H1 (cell line): Measurements from ENCODE around the gene SLC23A3. TPM values are rescaled to one million over a fixed set of nuclear protein-coding genes. Genes with fewer than 3 reads are reported as not detected.

Experiments
- CTCF ChIA-PET: fragments of 300-600 bp; sonication (Branson Sonifier 250); formaldehyde crosslinking; loops from one replicate; lab custom pipeline; 2021; ENCODE audit not compliant: partially characterized antibody; lab: Charles Lee
- POLR2A ChIA-PET: fragments of 300-600 bp; sonication (Branson Sonifier 250); formaldehyde crosslinking; loops from one replicate; lab custom pipeline; 2021; ENCODE audit warnings: inconsistent platforms; ENCODE audit not compliant: partially characterized antibody; lab: Charles Lee
- DNase-seq, 2 experiments: peaks; one replicate each; pipeline versions ENCODE4 v3.0.0 to v3.0.0-alpha.2; 2010 to 2022; ENCODE audit warnings: low spot score in 2 of 2, low read depth in 1 of 2, mixed read lengths in 1 of 2
- FAIRE-seq: peaks from 2 replicates; lab custom pipeline; 2011; peaks lifted over from hg19 to GRCh38; lab: Jason Lieb, UNC
- H2AFZ ChIP-seq: 2 replicates; pipeline ENCODE4 v1.8.1; 2012; ENCODE audit warnings: low read length, inconsistent platforms
- H2AK5ac ChIP-seq: 2 replicates; pipeline ENCODE4 v1.6.1; 2013; ENCODE audit warnings: low read depth, low read length
- H2BK120ac ChIP-seq: replicated peaks from 2 replicates; pipeline ENCODE3; 2013; ENCODE audit warnings: low read depth, low read length, inconsistent platforms
- H2BK12ac ChIP-seq: 2 replicates; pipeline ENCODE4 v1.6.1; 2013; ENCODE audit warnings: low read depth, low read length
- H2BK15ac ChIP-seq: 2 replicates; pipeline ENCODE4 v1.6.1; 2013; ENCODE audit warnings: low read length
- H2BK20ac ChIP-seq: 2 replicates; pipeline ENCODE4 v1.6.1; 2013; ENCODE audit warnings: low read length
- H2BK5ac ChIP-seq: 2 replicates; pipeline ENCODE4 v1.6.1; 2013; ENCODE audit warnings: low read depth, low read length
- H3K14ac ChIP-seq: 2 replicates; pipeline ENCODE4 v1.6.1; 2013; ENCODE audit warnings: inconsistent platforms; ENCODE audit not compliant: insufficient read length
- H3K18ac ChIP-seq: 2 replicates; pipeline ENCODE4 v1.6.1; 2013; ENCODE audit warnings: low read length; ENCODE audit errors: extremely low read depth
- H3K23ac ChIP-seq: 2 replicates; pipeline ENCODE4 v1.6.1; 2013; ENCODE audit warnings: inconsistent platforms; ENCODE audit not compliant: insufficient read length
- H3K23me2 ChIP-seq: 2 replicates; pipeline ENCODE4 v1.6.1; 2013; ENCODE audit warnings: low read depth, low read length
- H3K27ac ChIP-seq: 2 replicates; pipeline ENCODE4 v1.6.1; 2011; ENCODE audit warnings: low read depth, low read length, inconsistent platforms
- H3K27me3 ChIP-seq, 4 experiments: replicated peaks in 1 of 4; 1 replicate in 1 of 4; 2 replicates in 3 of 4; pipeline versions ENCODE4 v1.6.1 to v1.8.1; 2011 to 2013; ENCODE audit warnings: low read length in 3 of 4, mild to moderate bottlenecking in 3 of 4, inconsistent platforms in 2 of 4, mixed read lengths in 2 of 4, moderate library complexity in 1 of 4; ENCODE audit not compliant: control insufficient read depth in 3 of 4, insufficient read depth in 3 of 4; ENCODE audit errors: extremely low read depth in 1 of 4
- H3K36me3 ChIP-seq, 4 experiments: 2 replicates each; pipeline versions ENCODE4 v1.6.1 to v1.8.1; 2011 to 2013; ENCODE audit warnings: mild to moderate bottlenecking in 4 of 4, low read length in 3 of 4, moderate library complexity in 2 of 4, control low read depth in 1 of 4, inconsistent platforms in 1 of 4; ENCODE audit not compliant: insufficient read depth in 4 of 4, control insufficient read depth in 2 of 4
- H3K4ac ChIP-seq: replicated peaks from 2 replicates; pipeline ENCODE3; 2013; ENCODE audit warnings: low read length, low read depth, mixed read lengths, inconsistent platforms; ENCODE audit not compliant: insufficient read length
- H3K4me1 ChIP-seq, 4 experiments: replicated peaks in 1 of 4; 1 replicate in 1 of 4; 2 replicates in 3 of 4; pipeline versions ENCODE4 v1.6.1 to v1.8.1; 2011 to 2013; ENCODE audit warnings: low read length in 3 of 4, inconsistent platforms in 2 of 4, mixed read lengths in 1 of 4; ENCODE audit not compliant: insufficient read depth in 4 of 4, control insufficient read depth in 3 of 4
- H3K4me2 ChIP-seq, 2 experiments: 2 replicates each; pipeline versions ENCODE4 v1.6.1 to v1.8.1; 2011 to 2013; ENCODE audit warnings: low read depth in 2 of 2, low read length in 2 of 2, control low read depth in 1 of 2, inconsistent platforms in 1 of 2, mild to moderate bottlenecking in 1 of 2; ENCODE audit not compliant: insufficient read depth in 1 of 2
- H3K4me3 ChIP-seq, 4 experiments: fragments of 200-600, 300-600 bp in 1 of 4; sonication (generic), shearing (Covaris generic), sonication (Bioruptor Twin) in 1 of 4; 2 replicates each; pipeline versions ENCODE4 v1.5.1 to v1.8.1; 2011 to 2016; ENCODE audit warnings: low read length in 4 of 4, low read depth in 3 of 4, control low read depth in 2 of 4, inconsistent platforms in 2 of 4, mild to moderate bottlenecking in 2 of 4, mixed read lengths in 1 of 4, moderate library complexity in 1 of 4; ENCODE audit not compliant: insufficient read depth in 2 of 4; ENCODE audit errors: extremely low read depth in 1 of 4
- H3K56ac ChIP-seq: replicated peaks from 2 replicates; pipeline ENCODE3; 2013; ENCODE audit warnings: low read depth, mild to moderate bottlenecking, mixed read lengths, low read length, inconsistent platforms; ENCODE audit not compliant: insufficient read length
- H3K79me1 ChIP-seq: 2 replicates; pipeline ENCODE4 v1.6.1; 2013; ENCODE audit warnings: low read depth, low read length, control low read depth
- H3K79me2 ChIP-seq, 2 experiments: 2 replicates each; pipeline versions ENCODE4 v1.6.1 to v1.8.1; 2012 to 2013; ENCODE audit warnings: low read length in 2 of 2, mild to moderate bottlenecking in 2 of 2, inconsistent platforms in 1 of 2; ENCODE audit not compliant: insufficient read depth in 2 of 2, control insufficient read depth in 1 of 2
- H3K9ac ChIP-seq, 4 experiments: replicated peaks in 1 of 4; 1 replicate in 1 of 4; 2 replicates in 3 of 4; pipeline versions ENCODE4 v1.6.1 to v1.8.1; 2011 to 2013; ENCODE audit warnings: low read depth in 3 of 4, low read length in 3 of 4, control low read depth in 2 of 4, mild to moderate bottlenecking in 2 of 4, moderate library complexity in 2 of 4, inconsistent platforms in 1 of 4; ENCODE audit errors: extremely low read depth in 1 of 4
- H3K9me3 ChIP-seq, 2 experiments: 2 replicates each; pipeline versions ENCODE4 v1.6.1 to v1.8.1; 2012 to 2013; ENCODE audit warnings: mild to moderate bottlenecking in 2 of 2, moderate library complexity in 2 of 2, control low read depth in 1 of 2, inconsistent platforms in 1 of 2, low read depth in 1 of 2, low read length in 1 of 2, mixed read lengths in 1 of 2; ENCODE audit not compliant: insufficient read depth in 2 of 2
- H4K20me1 ChIP-seq, 2 experiments: replicated peaks in 1 of 2; 2 replicates each; pipeline versions ENCODE3 to v1.8.1; 2011 to 2013; ENCODE audit warnings: inconsistent platforms in 2 of 2, low read length in 2 of 2, mild to moderate bottlenecking in 1 of 2; ENCODE audit not compliant: insufficient read depth in 2 of 2, control insufficient read depth in 1 of 2
- H4K5ac ChIP-seq: 2 replicates; pipeline ENCODE4 v1.6.1; 2013; ENCODE audit warnings: low read length, low read depth, mixed read lengths, inconsistent platforms; ENCODE audit not compliant: insufficient read length
- H4K8ac ChIP-seq: 2 replicates; pipeline ENCODE4 v1.8.0; 2013; ENCODE audit warnings: mild to moderate bottlenecking, moderate library complexity, low read length, inconsistent platforms; ENCODE audit not compliant: insufficient read depth; ENCODE audit errors: extremely low read depth
- H4K91ac ChIP-seq: replicated peaks from 2 replicates; pipeline ENCODE3; 2013; ENCODE audit warnings: low read length, mixed read lengths, inconsistent platforms; ENCODE audit not compliant: insufficient read length
- EP300 ChIP-seq, 2 experiments: IDR thresholded peaks; 1 replicate in 1 of 2; 2 replicates in 1 of 2; pipeline ENCODE4 v1.6.1; 2011 to 2012; ENCODE audit warnings: low read depth in 2 of 2, low read length in 2 of 2, mild to moderate bottlenecking in 2 of 2, borderline replicate concordance in 1 of 2, inconsistent platforms in 1 of 2, moderate library complexity in 1 of 2
- EZH2 ChIP-seq: fragments of 200-600 bp; sonication (generic); IDR thresholded peaks from 2 replicates; pipeline ENCODE4 v1.7.1; 2012; ENCODE audit warnings: low read depth, mild to moderate bottlenecking, moderate library complexity, low read length, inconsistent platforms; ENCODE audit not compliant: severe bottlenecking
- JUND ChIP-seq: IDR thresholded peaks from 2 replicates; pipeline ENCODE4 v1.6.1; 2011; ENCODE audit warnings: mild to moderate bottlenecking, improper control_type of control experiment, low read length
- KDM1A ChIP-seq: fragments of 200-600, 300-600 bp; sonication (generic); IDR thresholded peaks from 2 replicates; pipeline ENCODE4 v1.7.1; 2016; ENCODE audit warnings: mild to moderate bottlenecking, low read length, borderline replicate concordance
- NANOG ChIP-seq: IDR thresholded peaks from 2 replicates; pipeline ENCODE4 v1.6.1; 2011; ENCODE audit warnings: low read length, low read depth, mild to moderate bottlenecking, inconsistent platforms; ENCODE audit not compliant: insufficient read depth, poor library complexity, severe bottlenecking
- POLR2AphosphoS5 ChIP-seq: IDR thresholded peaks from 2 replicates; pipeline ENCODE4 v1.6.1; 2011; ENCODE audit warnings: low read depth, low read length
- RAD21 ChIP-seq, 2 experiments: IDR thresholded peaks in 1 of 2; conservative IDR thresholded peaks in 1 of 2; 2 replicates each; pipeline ENCODE4 v1.6.1; 2011; ENCODE audit warnings: low read depth in 2 of 2, low read length in 2 of 2, improper control_type of control experiment in 1 of 2, inconsistent platforms in 1 of 2, mild to moderate bottlenecking in 1 of 2, moderate library complexity in 1 of 2
- SRF ChIP-seq: IDR thresholded peaks from 2 replicates; pipeline ENCODE4 v1.6.1; 2011; ENCODE audit warnings: mild to moderate bottlenecking, low read depth, low read length, moderate library complexity
- WGBS, 2 experiments: shearing (Covaris generic) in 1 of 2; methylation state at CpG; one replicate each; pipeline versions ENCODE4 v1.1.6 to v1.1.7; 2013 to 2015; ENCODE audit warnings: low lambda C conversion rate in 2 of 2, mixed read lengths in 2 of 2, inconsistent platforms in 1 of 2, low coverage in 1 of 2, missing lambda C conversion rate in 1 of 2; ENCODE audit not compliant: insufficient replicate concordance in 2 of 2, insufficient coverage in 1 of 2, insufficient read length in 1 of 2; ENCODE audit errors: extremely low coverage in 1 of 2, missing lambda C conversion rate in 1 of 2; 5-methylcytosine and 5-hydroxymethylcytosine counted together
- polyA plus RNA-seq, 7 experiments: library from polyadenylated mRNA; depleted of rRNA in 3 of 7; stranded (reverse) in 5 of 7; unstranded in 2 of 7; fragments of >200 nt in 5 of 7; fragments of 200-250 nt in 2 of 7; gene quantifications; 1 replicate in 5 of 7; 2 replicates in 1 of 7; 4 replicates in 1 of 7; pipeline versions ENCODE4 v1.2.1 to v1.2.3, GENCODE V29; 2011 to 2013; ENCODE audit warnings: missing spikeins in 2 of 7, mixed read lengths in 2 of 7
- total RNA-seq: library from RNA; stranded (reverse); fragmentation: NEBNext Ultra II Directional; extraction: Animal tissue kit (Norgen Biotek cat#: 25700); gene quantifications from 2 replicates; pipeline ENCODE4 v1.2.1, GENCODE V29; 2021
- TF ChIP-seq, protein P1 (sequence below): IDR thresholded peaks from 2 replicates; pipeline ENCODE4 v1.6.1; 2012; ENCODE audit warnings: inconsistent platforms

The SLC23A3 gene
- total and polyA plus RNA-seq, 2 of the 8 experiments (the other 6 are each of a cell fraction or from before 2014, with no cell fraction given), result 0.35 to 0.84 TPM

DNA sequence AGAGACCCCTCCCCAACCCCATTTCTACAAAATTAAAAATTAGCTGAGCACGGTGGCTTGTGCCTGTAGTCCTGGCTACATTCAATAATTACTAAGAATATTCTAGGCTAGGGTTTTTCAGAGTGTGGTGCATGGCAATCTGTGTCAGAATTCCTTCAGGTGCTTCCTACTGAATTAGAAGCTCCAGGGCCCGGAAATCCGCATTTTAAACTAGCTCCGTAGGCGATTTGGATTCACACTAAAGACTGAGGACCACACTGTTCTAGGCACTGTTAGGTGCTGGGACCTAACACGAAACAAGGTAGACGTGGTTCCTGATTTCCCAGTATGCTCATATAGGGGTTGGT is 36.1 kb upstream of the SLC23A3 start:
- H2BK15ac ChIP-seq, result 0 out of 2 replicates have a peak overlapping the region, but pooled peaks have one; percentile 53
- H2BK120ac ChIP-seq, result no peak overlapping the region
- peak overlapping the region in 1 of 4 experiments; percentile 84; a peak in 1 of 7 replicates for H3K9ac ChIP-seq
- 0 out of 2 replicates have a peak overlapping the region, but pooled peaks have one; percentile 39 for H2BK12ac ChIP-seq
- no peak overlapping the region for H4K8ac ChIP-seq
- H3K79me1 ChIP-seq, result no peaks in the 10 kb centered on the region
- H3K27me3 ChIP-seq, result no peaks in the 10 kb centered on the region
- H3K9me3 ChIP-seq, result no peaks in the 10 kb centered on the region; a peak in 1 of 4 replicates
- H3K4me2 ChIP-seq, result peak overlapping the region; percentile 94 to 100
- H3K4ac ChIP-seq, result peak overlapping the region; percentile 0
- peak overlapping the region; percentile 62 for H2AFZ ChIP-seq
- FAIRE-seq (no peak), DNase-seq (no peak)
- WGBS, 2 experiments, result 33% methylated on average over 7 of the region's 7 CpGs; no CpG with 5 or more reads in 1 of the 2 experiments
- peak overlapping the region; percentile 71; the same call in 1 of the 2 replicates for H2AK5ac ChIP-seq
- ChIA-PET CTCF (interaction anchor here (0.6 to 2.4 kb wide), 18 partner anchors 25 to 308 kb away, joined by 3 to 8 read pairs (median 3); partner anchors contain the start of genes CNPPD1 and TUBA4B), POLR2A (interaction anchor here (0.8 to 6.1 kb wide), 15 partner anchors 9 to 547 kb away, joined by 3 to 101 read pairs (median 4); partner anchors contain the start of genes ABCB6, ANKZF1, ATG9A and BCS1L)
- no peak overlapping the region for H3K18ac ChIP-seq
- H3K27ac ChIP-seq, result no peak overlapping the region
- peak overlapping the region; percentile 70 to 80 (median 73) for H3K4me3 ChIP-seq
- H3K23me2 ChIP-seq, result peaks cover 10% of the 10 kb centered on the region
- H4K91ac ChIP-seq, result no peak overlapping the region
- no peak overlapping the region for H2BK20ac ChIP-seq
- no peak overlapping the region for H3K14ac ChIP-seq
- peaks cover 0 to 2% of the 10 kb centered on the region in 2 experiments for H4K20me1 ChIP-seq
- no peak overlapping the region for H3K56ac ChIP-seq
- H2BK5ac ChIP-seq, result 0 out of 2 replicates have a peak overlapping the region, but pooled peaks have one; percentile 26
- H3K36me3 ChIP-seq, result peaks cover 0 to 18% (median 5%) of the 10 kb centered on the region in 4 experiments; a peak in 5 of 8 replicates
- H4K5ac ChIP-seq, result no peak overlapping the region
- peaks cover 0 to 6% (median 3%) of the 10 kb centered on the region in 4 experiments; a peak in 5 of 7 replicates for H3K4me1 ChIP-seq
- H3K79me2 ChIP-seq, result no peaks in the 10 kb centered on the region
- no peak overlapping the region for H3K23ac ChIP-seq
- TF ChIP-seq POLR2AphosphoS5 (no peak), RAD21 (IDR thresholded peaks at IDR 0.05 in 1 of 2, conservative IDR thresholded peaks at IDR 0.05 in 1 of 2; ENCODE audit: low read depth in 2 of 2, low read length in 2 of 2) (no peak), EZH2 (no peak), KDM1A (no peak), SRF (no peak), EP300 (IDR thresholded peaks at IDR 0.05; ENCODE audit: borderline replicate concordance in 1 of 2, low read depth in 2 of 2, low read length in 2 of 2) (no peak), JUND (no peak), NANOG (no peak)
- TF ChIP-seq, protein P1, sequence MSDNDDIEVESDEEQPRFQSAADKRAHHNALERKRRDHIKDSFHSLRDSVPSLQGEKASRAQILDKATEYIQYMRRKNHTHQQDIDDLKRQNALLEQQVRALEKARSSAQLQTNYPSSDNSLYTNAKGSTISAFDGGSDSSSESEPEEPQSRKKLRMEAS, result no peak
